SK-N-SH (cell line): ENCODE measurements around the gene EPM2A. TPM values are rescaled to one million over a fixed set of nuclear protein-coding genes. Genes with fewer than 3 reads are reported as not detected.

Experiments
- CTCF ChIA-PET: fragments of 300-600, 350-600 bp; formaldehyde crosslinking; extraction: SDS; loops from one replicate; lab custom pipeline; 2021; lab: Yijun Ruan, JAX
- POLR2A ChIA-PET: fragments of 350-600 bp; sonication (Branson Sonifier 250); formaldehyde crosslinking; extraction: SDS; loops from one replicate; lab custom pipeline; 2020; ENCODE audit warnings: antibody characterized with exemption, inconsistent platforms; lab: Yijun Ruan, JAX
- DNase-seq: peaks from one replicate; pipeline ENCODE4 v3.0.0; 2012
- H2AFZ ChIP-seq: fragments of 200-600 bp; sonication (generic); 2 replicates; pipeline ENCODE4 v1.8.1; 2016; ENCODE audit warnings: antibody characterized with exemption, mild to moderate bottlenecking, low read depth
- H3F3A ChIP-seq: fragments of 200-600 bp; sonication (generic); replicated peaks from 2 replicates; pipeline ENCODE3; 2016; ENCODE audit warnings: antibody characterized with exemption, mild to moderate bottlenecking; ENCODE audit not compliant: insufficient read depth
- H3K27ac ChIP-seq, 2 experiments: fragments of 200-500 bp in 1 of 2; fragments of 200-600 bp in 1 of 2; sonication (Bioruptor generic) in 1 of 2; sonication (generic), shearing (Covaris generic) in 1 of 2; 2 replicates each; pipeline versions ENCODE4 v1.5.1 to v1.6.1; 2014 to 2016; ENCODE audit warnings: low read depth in 2 of 2, inconsistent platforms in 1 of 2, low read length in 1 of 2, mild to moderate bottlenecking in 1 of 2, mixed read lengths in 1 of 2
- H3K27me3 ChIP-seq: fragments of 200-600 bp; sonication (generic), shearing (Covaris generic); 2 replicates; pipeline ENCODE4 v1.6.1; 2016; ENCODE audit warnings: mixed run types; ENCODE audit not compliant: insufficient read depth
- H3K36me3 ChIP-seq, 2 experiments: fragments of 200-500 bp in 1 of 2; fragments of 200-600 bp in 1 of 2; sonication (Bioruptor generic) in 1 of 2; sonication (generic) in 1 of 2; replicated peaks in 1 of 2; 2 replicates each; pipeline versions ENCODE3 to v1.5.1; 2014 to 2016; ENCODE audit warnings: low read length in 1 of 2, mild to moderate bottlenecking in 1 of 2; ENCODE audit not compliant: insufficient read depth in 2 of 2, control insufficient read depth in 1 of 2
- H3K4me1 ChIP-seq, 2 experiments: fragments of 200-500 bp in 1 of 2; fragments of 200-600 bp in 1 of 2; sonication (Bioruptor generic) in 1 of 2; sonication (generic), shearing (Covaris generic) in 1 of 2; 2 replicates each; pipeline versions ENCODE4 v1.5.1 to v1.6.1; 2014 to 2016; ENCODE audit warnings: low read depth in 1 of 2, low read length in 1 of 2, mixed run types in 1 of 2; ENCODE audit not compliant: insufficient read depth in 2 of 2, control insufficient read depth in 1 of 2
- H3K4me2 ChIP-seq: fragments of 200-600 bp; sonication (generic), shearing (Covaris generic); 2 replicates; pipeline ENCODE4 v1.6.1; 2017; ENCODE audit warnings: mixed run types
- H3K4me3 ChIP-seq, 2 experiments: fragments of 200-500 bp in 1 of 2; fragments of 200-600 bp in 1 of 2; sonication (Bioruptor generic) in 1 of 2; sonication (generic), shearing (Covaris generic) in 1 of 2; 2 replicates each; pipeline versions ENCODE4 v1.5.1 to v1.8.1; 2014 to 2016; ENCODE audit warnings: low read depth in 2 of 2, inconsistent platforms in 1 of 2, low read length in 1 of 2, mild to moderate bottlenecking in 1 of 2, mixed read lengths in 1 of 2, moderate library complexity in 1 of 2
- H3K79me2 ChIP-seq: fragments of 200-600 bp; sonication (generic); 2 replicates; pipeline ENCODE4 v1.8.1; 2017; ENCODE audit warnings: mild to moderate bottlenecking; ENCODE audit not compliant: insufficient read depth
- H3K9ac ChIP-seq: fragments of 200-600 bp; sonication (generic); 2 replicates; pipeline ENCODE4 v1.6.1; 2017; ENCODE audit warnings: mixed run types
- H3K9me2 ChIP-seq: fragments of 200-600 bp; sonication (generic); 2 replicates; pipeline ENCODE4 v1.6.1; 2017; ENCODE audit warnings: mixed run types
- H3K9me3 ChIP-seq: fragments of 200-600 bp; sonication (generic); 2 replicates; pipeline ENCODE4 v1.6.1; 2017; ENCODE audit warnings: mixed run types, mild to moderate bottlenecking, moderate library complexity
- H4K20me1 ChIP-seq: fragments of 200-600 bp; sonication (generic); 2 replicates; pipeline ENCODE4 v1.6.1; 2017; ENCODE audit warnings: mild to moderate bottlenecking, mixed run types; ENCODE audit not compliant: insufficient read depth
- CHD2 ChIP-seq: fragments of 150-350 bp; IDR thresholded peaks from 2 replicates; pipeline ENCODE4 v1.6.1; 2018; ENCODE audit warnings: low read length; ENCODE audit not compliant: partially characterized antibody
- ELF1 ChIP-seq: IDR thresholded peaks from 2 replicates; pipeline ENCODE4 v1.4.0; 2012
- EZH2phosphoT487 ChIP-seq: fragments of 200-600 bp; sonication (generic); IDR thresholded peaks from 2 replicates; pipeline ENCODE4 v1.6.1; 2017; ENCODE audit warnings: low read depth, mixed run types, mild to moderate bottlenecking, antibody characterized with exemption, moderate library complexity, borderline replicate concordance
- FOXJ3 ChIP-seq: sonication (generic); formaldehyde crosslinking; IDR thresholded peaks from 2 replicates; pipeline ENCODE4 v1.5.1; 2020; ENCODE audit warnings: mild to moderate bottlenecking, missing genetic modification reagents
- GATA2 ChIP-seq: sonication (generic); formaldehyde crosslinking; IDR thresholded peaks from 2 replicates; pipeline ENCODE4 v1.5.0; 2020; ENCODE audit warnings: mild to moderate bottlenecking, missing genetic modification reagents
- JUND ChIP-seq: IDR thresholded peaks from 2 replicates; pipeline ENCODE4 v1.4.0; 2012
- MAX ChIP-seq: IDR thresholded peaks from 2 replicates; pipeline ENCODE4 v1.4.0; 2012; ENCODE audit warnings: low read depth
- NFIC ChIP-seq: IDR thresholded peaks from 2 replicates; pipeline ENCODE4 v1.4.0; 2012; ENCODE audit warnings: borderline replicate concordance
- POLR2AphosphoS5 ChIP-seq: IDR thresholded peaks from 2 replicates; pipeline ENCODE4 v1.6.1; 2012; ENCODE audit warnings: low read depth, low read length
- RAD21 ChIP-seq: IDR thresholded peaks from 2 replicates; pipeline ENCODE4 v1.6.1; 2012; ENCODE audit warnings: mild to moderate bottlenecking, low read length
- RCOR1 ChIP-seq: fragments of 150-350 bp; IDR thresholded peaks from 2 replicates; pipeline ENCODE4 v1.6.1; 2017; ENCODE audit warnings: antibody characterized with exemption, low read length
- RFX5 ChIP-seq: IDR thresholded peaks from 2 replicates; pipeline ENCODE4 v1.6.1; 2012; ENCODE audit warnings: mild to moderate bottlenecking, improper control_type of control experiment, low read length
- RXRA ChIP-seq: IDR thresholded peaks from 2 replicates; pipeline ENCODE4 v1.4.0; 2012; ENCODE audit warnings: low read depth, mild to moderate bottlenecking, borderline replicate concordance
- TAF1 ChIP-seq: IDR thresholded peaks from 2 replicates; pipeline ENCODE4 v1.6.1; 2012; ENCODE audit warnings: low read depth, mild to moderate bottlenecking, low read length, moderate library complexity, borderline replicate concordance
- TEAD4 ChIP-seq: IDR thresholded peaks from 2 replicates; pipeline ENCODE4 v1.4.0; 2012; ENCODE audit warnings: mild to moderate bottlenecking, borderline replicate concordance; ENCODE audit not compliant: insufficient read depth
- USF1 ChIP-seq: IDR thresholded peaks from 2 replicates; pipeline ENCODE4 v1.4.0; 2012; ENCODE audit warnings: low read depth, borderline replicate concordance
- USF2 ChIP-seq: fragments of 150-350 bp; IDR thresholded peaks from 2 replicates; pipeline ENCODE4 v1.6.1; 2017; ENCODE audit warnings: antibody characterized with exemption, low read length, low read depth, borderline replicate concordance
- WGBS: methylation state at CpG from one replicate; pipeline ENCODE4 v1.1.6; 2017; ENCODE audit warnings: low lambda C conversion rate; 5-methylcytosine and 5-hydroxymethylcytosine counted together
- polyA plus RNA-seq, 3 experiments: library from polyadenylated mRNA; depleted of rRNA; stranded (reverse); fragments of >200 nt; gene quantifications; 2 replicates each; pipeline ENCODE4 v1.2.3, GENCODE V29; 2012
- TF ChIP-seq, protein P1 (sequence below): IDR thresholded peaks from 2 replicates; pipeline ENCODE4; 2012

EPM2A gene
- polyA plus RNA-seq, 1 of the 3 experiments (the other 2 are of a cell fraction): 2.7 TPM

DNA sequence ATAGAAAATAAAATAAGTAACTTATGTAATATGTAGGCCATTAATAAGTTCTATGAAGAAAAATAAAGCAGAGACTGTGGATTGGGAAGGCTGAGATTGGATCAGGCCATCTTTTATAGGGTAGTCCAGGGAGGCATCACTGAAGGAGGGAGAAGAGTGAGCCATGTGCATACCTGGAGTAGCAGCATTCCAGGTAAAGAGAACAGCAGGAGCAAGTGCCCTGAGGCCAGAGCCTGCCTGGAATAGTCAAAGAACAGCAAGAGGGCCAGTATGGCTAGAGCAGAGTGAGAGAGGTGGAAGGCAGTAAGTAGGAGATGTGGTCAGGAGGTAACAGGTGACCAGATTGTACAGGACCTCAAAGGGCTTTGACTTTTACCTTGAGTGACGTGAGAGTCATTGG, 112.1 kb downstream of the EPM2A start:
- H3K4me3 ChIP-seq: no peak overlapping the region
- H2AFZ ChIP-seq: no peak overlapping the region
- no peaks in the 10 kb centered on the region for H3K79me2 ChIP-seq
- H3K36me3 ChIP-seq: no peaks in the 10 kb centered on the region
- H3K27ac ChIP-seq: no peak overlapping the region
- H3F3A ChIP-seq: no peaks in the 10 kb centered on the region
- H3K9ac ChIP-seq: no peak overlapping the region
- no peak for TF ChIP-seq RXRA
- TF ChIP-seq, protein P1, sequence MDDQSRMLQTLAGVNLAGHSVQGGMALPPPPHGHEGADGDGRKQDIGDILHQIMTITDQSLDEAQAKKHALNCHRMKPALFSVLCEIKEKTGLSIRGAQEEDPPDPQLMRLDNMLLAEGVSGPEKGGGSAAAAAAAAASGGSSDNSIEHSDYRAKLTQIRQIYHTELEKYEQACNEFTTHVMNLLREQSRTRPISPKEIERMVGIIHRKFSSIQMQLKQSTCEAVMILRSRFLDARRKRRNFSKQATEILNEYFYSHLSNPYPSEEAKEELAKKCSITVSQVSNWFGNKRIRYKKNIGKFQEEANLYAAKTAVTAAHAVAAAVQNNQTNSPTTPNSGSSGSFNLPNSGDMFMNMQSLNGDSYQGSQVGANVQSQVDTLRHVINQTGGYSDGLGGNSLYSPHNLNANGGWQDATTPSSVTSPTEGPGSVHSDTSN: no peak
- TF ChIP-seq GATA2 (CRISPR knock-in tag): no peak
- TF ChIP-seq USF2: no peak
- no peak for TF ChIP-seq EZH2phosphoT487
- TF ChIP-seq MAX: no peak
- TF ChIP-seq FOXJ3 (CRISPR knock-in tag): no peak
- TF ChIP-seq RFX5: no peak
- no peak for TF ChIP-seq TEAD4
- no peak for TF ChIP-seq USF1
- TF ChIP-seq POLR2AphosphoS5: no peak
- TF ChIP-seq TAF1: no peak
- TF ChIP-seq JUND: no peak
- TF ChIP-seq RCOR1: no peak
- TF ChIP-seq NFIC: no peak
- no peak for TF ChIP-seq RAD21
- no peak for TF ChIP-seq CHD2
- no peak for TF ChIP-seq ELF1
- no peak overlapping the region for H3K4me2 ChIP-seq
- H3K9me3 ChIP-seq: no peaks in the 10 kb centered on the region
- H3K27me3 ChIP-seq: no peaks in the 10 kb centered on the region
- H3K4me1 ChIP-seq: no peaks in the 10 kb centered on the region
- no peaks in the 10 kb centered on the region for H4K20me1 ChIP-seq
- CTCF ChIA-PET: interaction anchor here (0.9 kb wide), 1 partner anchor 12 kb away, joined by 3 read pairs; no protein-coding TSS in a partner anchor
- 45% methylated on average over 1 of the region's 1 CpG for whole genome bisulfite sequencing
- POLR2A ChIA-PET: no interaction called here
- DNase-seq: no peak
- no peaks in the 10 kb centered on the region for H3K9me2 ChIP-seq
